ELF-1 (cell line): ENCODE data around the gene HOXA7.

Source experiments
- DNase-seq: peaks from one replicate; pipeline ENCODE4 v3.0.0-alpha.2; 2016; ENCODE audit warnings: low read depth, low spot score

The HOXA7 gene

DNA sequence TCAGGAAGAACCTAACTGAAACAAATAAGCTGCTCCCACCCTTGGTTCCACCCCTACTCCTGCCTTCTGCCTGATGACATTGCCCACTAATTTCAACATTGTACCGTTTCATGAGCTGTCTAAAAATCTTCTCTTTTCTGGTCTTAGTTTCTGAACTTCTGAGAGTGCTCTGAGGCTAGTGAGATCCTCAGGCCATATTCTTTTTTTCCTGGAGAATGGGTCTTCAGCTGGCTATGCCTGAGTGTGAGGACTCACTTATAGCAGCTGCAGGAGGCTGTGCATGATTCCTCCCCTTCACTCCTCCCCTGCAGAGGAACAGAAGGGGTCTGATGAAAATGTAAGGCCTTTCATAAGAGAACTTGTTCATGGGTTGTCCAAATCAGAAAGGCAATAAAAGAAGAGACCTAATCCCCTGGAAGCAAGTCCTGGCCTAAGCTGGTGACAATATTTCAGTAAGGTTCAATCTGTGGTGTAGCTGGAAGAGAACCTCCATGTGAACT lies 37.0 kb downstream of the HOXA7 start:
- peak; percentile 1 for DNase-seq

DNA sequence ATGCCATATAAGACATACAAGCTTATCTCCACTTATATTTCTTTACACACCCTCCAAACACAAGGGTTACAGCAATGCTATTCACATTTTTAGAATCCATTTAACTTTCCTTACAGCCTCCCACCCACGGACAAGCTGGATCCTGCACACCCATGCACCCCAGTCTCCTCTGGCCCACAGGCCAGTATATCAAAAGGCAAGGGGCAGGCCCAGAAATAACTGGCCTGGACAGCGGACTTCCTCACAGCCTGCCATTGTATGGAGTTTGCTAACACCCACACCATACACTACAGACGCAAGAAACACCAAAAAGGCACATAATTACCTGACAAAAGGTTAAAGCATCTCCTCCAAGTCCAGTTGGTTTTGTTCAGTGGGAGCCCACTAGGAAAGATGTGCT lies 37.9 kb downstream of the HOXA7 start:
- peak; percentile 6 for DNase-seq

DNA sequence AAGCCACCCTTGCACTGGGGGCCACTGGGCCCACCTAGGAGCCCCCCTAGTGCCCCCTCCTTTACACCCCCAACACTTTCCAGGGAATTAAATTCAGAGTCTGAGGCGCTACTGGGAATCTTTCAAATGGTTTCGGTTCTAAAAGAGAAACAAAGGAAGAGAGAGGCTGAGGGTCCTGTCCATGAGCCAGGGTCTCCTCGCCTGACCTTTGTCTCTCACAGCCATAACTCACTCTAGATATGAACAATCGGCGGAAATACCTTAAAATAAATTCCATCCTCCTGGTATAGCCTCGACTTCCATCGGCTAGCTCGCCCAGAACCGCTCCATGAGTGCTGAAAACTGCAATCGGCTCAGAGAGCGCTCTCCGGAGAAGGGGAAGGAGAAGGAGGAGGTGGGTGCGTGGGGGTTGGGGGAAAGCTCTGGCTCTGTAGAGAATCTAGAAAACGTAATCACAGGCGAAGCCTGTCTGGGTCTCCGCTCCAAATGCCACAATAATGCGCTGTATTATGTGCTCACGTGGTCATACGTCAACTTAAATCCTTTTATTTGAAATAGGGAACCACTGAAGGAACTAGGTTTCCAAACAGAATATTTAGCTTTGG lies 38.5 kb downstream of the HOXA7 start:
- peak; percentile 47 for DNase-seq

DNA sequence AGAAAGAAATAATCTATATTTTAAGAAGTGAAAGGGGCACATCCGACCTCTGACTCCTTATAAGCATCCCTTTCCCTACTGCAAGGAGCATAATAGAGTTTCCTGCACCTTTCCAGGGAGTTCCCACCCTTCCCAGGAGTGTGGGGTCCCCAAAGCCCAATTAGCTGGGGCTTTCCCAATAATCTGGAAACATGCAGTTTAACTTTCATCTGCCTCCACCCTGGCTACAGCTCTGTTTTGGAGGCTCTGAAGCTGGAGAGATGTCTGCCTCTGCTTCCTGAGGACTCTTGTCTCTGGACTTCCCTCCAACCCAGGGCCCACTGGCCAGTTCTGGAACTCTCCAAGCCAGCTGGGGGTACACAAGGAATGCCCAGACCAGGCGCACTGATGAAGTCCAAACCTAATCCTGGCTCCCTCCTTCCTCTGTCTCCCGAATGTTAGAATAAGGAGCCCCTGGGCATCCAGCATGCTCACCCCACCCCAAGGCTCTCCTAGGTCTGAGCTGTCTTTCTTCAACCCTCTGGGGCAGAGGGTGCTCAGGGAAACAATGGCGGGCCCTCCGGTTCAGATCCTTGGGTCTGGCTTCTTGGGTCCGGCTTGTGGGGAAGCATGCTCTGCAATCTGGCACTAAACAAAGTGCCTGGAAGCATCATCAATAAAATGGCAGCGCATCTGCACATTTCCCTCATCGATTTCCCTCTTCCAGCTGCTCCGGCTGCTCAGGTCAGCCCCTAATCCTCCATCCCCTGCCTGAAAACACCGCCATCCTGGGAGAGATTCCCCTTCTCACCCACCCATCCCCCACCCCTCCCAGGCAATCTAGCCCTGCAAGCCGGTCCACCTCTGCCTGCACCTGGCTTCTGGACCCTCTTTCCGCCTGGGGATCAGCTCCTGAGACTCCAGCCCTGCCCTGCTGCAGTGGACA lies 39.3 kb downstream of the HOXA7 start:
- peak; percentile 59 for DNase-seq

DNA sequence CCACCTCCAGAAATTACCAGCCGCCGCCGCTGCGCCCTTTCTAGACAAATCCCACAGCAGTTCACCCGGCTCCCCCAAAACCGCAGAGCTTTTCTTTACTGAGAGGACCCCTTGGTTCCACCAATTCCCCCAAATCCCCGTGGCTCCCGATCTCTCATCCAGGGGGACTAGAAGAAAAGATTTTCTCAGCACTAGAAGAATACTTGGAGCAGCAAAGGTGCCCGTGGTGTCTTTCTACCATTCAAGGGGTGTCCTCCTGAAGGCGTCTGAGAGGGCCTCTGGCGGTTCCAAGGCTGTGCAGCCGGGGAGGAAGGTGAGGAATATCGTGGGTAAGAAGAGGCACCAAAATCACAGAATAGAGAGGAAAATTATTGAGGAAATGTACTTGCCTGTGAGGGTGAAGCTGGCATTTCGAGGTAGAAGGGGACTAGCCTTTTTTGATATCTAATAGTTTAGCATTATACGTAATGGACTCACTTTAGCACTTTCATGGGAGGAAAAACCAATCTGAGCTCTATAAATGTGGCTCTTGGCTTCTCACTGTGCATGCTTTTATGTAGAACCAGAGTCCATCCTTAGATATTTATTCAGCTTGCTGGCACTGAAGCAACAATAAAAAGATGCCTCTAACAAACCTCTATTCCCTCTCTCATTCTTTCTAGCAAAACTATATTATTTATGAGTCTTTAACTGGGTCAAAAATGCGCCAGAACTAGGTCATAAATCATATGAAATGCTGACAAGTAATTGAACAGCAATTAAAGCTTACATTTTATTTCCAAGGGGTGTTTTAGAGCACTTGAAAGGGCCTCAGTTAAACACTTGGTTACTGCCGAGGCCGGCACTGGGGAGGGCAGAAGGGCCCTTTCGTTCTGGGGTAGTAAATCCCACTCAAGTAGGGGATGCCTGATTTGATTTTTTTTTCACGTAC lies 40.2 kb downstream of the HOXA7 start:
- no peak for DNase-seq

DNA sequence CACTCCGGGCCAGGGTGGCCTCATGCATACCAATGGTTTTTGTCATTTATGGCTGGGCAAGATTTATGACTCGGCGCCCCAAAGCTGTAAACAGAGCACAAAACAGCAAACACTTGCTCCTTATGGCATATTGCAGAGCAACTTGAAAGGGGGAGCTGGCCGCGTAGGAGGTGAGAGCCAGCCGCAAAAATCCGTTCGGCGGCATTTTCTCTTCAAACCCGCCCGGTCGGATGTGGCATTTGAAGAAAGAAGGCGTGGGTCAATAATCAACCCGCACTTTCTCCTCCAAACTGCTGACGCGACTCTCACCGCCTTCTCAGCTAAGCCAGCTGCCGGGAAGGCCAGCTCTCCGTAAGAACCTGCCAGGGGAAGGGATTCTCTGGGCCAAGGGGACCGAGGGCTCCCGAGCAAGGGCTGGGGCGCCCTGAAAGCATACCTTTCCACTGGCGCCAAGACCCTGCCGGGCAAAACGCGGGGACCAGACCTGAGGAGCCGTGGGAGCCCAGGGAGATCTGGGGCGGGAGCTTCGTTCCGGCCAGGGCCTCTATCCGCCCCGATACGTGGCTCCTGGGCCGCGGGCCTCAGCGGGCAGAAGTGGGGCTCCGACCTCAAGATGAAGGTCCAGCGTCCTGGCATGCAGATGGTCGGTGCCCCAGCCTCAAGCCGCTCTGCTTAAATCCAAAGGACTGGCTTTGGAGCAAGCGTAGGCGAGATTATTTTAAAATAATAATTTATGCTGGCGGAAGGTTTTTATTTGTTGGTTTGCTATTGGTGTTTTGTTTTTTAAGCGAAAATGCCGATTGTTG lies 41.1 kb downstream of the HOXA7 start:
- peak; percentile 87 for DNase-seq

DNA sequence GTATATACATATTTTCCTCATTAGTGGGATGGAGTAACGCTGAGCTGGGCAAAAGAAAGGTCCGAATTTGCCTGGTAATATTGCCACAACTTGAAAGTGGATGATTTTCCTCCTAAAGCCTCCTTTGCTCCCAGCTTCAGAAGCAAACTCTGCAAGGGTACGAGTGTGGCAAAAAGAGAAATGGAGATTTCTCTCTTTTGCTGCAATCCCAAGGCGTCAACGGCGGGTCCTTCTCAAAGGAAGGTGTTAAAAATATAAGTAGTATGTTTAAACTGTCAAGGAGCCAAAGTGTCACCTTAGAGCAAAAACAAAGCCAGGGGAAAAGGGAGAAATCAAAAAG lies 41.6 kb downstream of the HOXA7 start:
- DNase-seq, result no peak

DNA sequence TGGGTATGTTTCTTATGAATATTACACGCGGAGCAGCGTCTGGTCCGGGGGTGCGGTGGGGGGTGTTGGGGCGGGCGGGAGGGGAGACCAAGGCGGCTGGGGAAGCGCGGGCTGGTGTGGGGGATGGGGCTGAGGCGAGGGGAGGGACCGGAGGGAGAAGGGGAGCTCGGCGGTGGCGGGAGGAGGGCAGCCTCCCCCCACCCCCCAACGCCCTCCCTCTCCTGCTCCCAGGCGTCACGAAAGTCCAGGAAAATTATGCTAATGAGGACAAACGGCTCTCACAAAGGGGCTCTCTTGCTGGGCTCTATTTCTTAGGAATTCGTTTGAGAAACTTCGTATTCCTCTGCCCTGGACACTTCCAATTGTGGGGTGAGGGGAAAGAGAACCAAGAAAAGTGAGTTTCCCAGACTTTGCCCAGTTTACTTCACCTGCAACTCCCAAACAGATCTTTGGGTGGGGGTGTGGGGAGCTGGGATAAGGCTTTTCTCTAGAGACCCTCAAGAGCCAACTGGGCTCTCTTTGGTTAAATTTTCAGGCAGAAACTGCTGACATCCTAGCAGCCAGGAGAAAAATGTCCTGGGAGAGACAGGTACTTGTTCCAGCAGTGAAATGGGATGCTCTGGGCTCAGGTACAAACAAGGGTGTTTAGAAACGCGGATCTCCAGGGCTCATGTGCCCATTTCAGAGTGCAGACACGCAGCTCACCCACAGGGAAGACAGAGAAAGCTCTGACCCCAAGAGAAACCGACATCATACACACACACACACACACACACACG lies 42.3 kb downstream of the HOXA7 start:
- DNase-seq, result peak; percentile 56

DNA sequence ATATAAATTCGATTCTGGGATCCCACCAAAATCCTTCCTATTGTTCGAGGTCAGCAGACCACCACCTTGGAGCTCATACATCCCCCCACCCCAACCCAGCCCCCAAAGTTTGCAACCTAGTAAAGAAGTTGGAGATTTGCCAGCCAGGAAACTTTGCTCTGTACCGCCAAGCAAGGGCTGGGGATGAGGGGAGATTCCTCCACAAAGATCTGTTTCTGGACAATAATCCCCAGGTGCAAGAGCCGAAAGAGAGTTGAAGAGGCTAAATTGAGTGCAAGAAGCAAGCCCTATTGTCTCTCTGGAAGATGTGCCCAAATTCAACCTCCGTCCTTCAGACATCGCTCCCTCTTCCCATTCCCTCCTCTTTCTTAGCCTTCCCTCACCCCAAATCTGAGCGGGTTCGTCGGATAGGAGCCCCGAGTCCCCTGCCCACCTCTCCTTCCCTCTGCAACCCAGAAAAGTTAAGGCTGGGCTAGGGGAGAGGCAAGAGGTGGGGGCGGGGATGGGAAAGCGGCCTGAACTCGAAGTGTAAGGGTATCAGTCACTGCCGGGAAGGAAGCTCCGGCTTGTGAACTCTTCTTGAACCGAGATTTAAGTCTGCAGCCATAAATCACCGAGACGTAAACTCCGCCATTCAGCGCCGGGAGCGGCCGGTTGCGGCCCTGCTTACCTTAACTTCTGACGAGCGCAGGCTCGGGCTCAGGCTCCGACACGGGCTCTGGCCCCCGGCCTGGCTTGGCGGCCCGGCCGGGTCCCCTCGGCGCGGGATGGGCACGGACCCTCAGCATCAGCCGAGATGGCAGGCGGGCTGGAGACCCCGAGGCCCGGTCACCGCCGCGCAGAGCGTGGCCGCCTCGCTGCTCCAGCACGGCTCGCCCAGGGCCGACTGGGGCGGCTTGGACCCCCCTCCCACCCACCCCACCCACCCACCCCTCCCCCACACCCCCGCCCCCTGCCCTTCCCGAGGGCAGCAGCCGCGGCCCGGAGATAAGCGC lies 43.2 kb downstream of the HOXA7 start:
- peak; percentile 93 for DNase-seq

DNA sequence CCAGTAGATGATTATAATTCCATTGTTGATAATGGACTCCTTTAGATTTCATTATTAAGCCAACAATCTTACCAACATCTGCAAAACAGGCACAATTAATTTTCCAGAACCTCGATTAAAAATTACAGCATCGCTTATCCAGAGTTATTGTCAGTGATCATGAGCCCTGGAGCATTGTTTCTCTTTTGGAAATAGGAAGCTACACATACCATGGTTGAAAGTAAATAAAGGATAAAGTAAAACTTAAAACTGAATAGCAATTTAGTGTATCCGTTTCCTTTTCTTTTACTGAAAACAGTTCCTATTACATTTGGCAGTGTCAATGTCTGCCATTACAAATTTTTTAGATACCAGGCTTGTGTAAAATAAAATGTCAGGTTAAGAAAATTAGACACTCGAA lies 44.1 kb downstream of the HOXA7 start:
- no peak for DNase-seq

DNA sequence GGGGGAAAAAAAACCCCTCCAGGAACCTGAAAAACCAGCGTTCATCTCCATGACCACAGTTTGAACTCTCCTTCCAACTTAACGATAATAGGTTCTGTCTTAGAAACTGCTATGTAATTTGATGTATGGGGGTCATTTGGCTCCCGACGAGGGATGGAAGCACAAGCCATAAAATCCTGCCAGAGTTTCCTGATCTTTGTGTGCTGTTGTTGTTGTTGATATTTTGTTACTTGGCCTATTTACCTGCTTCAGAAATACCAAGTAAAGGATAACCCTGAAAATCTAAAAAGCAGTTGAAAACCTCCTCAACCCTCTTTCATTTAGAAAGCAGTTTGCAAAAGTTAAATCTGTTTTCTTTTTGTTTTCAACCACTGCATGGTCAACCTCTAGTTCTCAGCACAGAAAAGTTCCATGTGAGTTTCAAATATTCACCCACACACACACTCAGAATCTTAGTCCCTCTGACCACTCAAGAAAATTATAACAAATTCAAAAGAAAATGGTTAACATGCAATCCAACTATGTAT lies 44.7 kb downstream of the HOXA7 start:
- peak; percentile 50 for DNase-seq

DNA sequence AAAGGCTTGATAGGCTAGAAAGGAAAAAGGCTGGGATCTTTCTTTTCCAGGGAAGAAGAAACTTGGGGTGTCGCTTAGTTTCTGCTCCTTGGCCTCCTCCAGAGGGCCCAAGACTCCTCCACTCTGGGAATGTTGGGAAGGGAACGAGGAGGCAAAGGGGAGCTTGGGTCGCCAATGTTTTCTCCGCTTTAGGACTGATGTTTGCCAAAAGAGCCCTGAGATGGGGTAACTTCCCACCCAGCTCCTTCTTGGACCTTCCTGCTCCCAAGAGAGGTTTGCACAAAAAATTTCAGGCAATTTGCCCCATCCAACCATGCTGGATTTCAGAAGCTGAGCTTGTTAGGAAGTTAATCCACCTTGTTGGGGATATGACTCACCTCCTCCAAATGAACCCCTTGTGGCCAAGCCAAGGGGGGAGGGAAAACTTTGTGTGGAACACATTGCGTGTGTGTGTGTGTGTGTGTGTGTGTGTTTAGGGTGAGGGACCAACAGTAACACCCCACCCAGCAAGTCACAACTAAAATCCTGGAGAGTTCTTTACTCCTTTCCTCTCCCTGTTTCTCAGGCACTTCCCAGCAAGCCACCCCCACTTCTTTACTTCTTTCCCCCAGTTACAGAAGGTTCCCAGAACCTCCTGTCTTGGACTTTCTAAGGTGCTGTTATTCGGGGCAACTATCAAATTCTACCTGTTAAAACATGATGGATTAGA lies 45.3 kb downstream of the HOXA7 start:
- DNase-seq, result peak; percentile 31

DNA sequence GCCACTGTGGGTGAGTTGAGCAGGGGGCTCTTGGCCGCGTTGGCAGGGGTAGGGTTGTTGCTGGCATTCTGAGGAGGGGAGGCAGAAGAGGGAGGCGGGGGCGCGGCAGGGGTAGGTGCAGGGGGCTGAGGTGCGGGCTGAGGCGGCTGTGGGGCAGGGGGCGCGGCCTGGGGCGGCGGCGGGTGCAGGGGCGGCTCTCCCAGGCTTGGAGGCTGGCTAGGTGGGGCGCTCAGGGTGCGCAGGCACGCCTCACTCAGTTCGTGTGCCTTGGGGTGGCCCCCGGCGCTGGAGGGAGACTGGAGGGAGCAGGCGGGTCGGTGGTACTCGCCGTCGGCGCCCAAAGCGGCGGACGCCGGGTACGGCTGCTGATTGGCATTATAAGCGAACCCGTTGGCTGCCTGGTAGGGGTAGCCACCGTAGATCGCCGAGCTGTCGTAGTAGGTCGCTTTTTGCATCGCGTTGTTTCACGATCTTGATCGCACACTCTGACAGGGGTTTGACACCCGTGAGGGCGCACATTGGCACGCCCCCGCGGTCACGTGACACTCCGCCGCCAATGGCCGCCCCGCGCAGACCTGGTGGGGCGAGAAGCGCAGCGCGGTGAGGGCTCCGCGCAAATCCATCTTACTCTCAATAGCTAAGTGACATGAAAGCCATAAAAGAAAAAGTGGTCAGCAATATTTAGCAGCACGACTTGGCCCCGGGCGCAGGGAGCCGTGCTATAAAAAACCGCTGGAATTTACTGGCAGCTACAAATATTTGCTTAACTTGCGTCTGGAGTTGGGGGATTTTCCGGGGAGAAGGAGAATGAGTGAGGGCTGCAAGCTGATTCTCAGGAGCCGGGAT lies 46.1 kb downstream of the HOXA7 start:
- DNase-seq, result peak; percentile 89

DNA sequence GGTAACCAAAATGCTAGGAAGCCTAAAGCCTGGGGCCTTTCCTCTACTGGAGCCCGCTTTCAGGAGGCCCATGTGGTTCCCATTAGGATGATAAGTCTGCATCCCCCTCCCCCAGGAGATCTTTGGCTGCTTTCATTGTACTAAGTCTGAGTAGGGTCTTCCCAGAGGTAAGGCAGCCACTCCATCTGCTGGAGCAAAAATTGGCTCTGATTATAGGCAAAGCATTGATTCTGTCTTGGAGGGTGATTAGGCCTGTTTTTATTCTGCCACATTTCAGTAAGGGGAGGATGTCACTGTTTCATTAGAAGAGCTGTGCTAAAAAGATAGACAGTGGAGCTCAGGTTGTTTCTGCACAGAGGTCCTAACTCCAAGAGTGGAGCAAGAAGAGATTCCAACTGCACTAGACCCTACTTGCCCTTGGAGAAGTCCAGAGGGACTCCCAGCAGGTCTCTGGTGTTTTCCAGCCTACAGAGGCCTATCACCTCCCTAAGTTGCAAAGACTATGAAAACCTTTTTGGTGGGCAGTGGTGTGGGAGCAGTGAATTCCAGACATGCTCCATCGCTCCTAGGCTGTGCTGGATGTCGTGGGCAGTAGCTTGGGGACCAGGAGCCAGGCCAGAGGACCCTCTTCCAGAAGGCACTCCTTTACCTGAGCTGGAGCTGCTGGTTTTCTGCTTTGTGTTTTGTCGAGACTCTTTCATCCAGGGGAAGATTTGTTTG lies 46.8 kb downstream of the HOXA7 start:
- peak; percentile 2 for DNase-seq

DNA sequence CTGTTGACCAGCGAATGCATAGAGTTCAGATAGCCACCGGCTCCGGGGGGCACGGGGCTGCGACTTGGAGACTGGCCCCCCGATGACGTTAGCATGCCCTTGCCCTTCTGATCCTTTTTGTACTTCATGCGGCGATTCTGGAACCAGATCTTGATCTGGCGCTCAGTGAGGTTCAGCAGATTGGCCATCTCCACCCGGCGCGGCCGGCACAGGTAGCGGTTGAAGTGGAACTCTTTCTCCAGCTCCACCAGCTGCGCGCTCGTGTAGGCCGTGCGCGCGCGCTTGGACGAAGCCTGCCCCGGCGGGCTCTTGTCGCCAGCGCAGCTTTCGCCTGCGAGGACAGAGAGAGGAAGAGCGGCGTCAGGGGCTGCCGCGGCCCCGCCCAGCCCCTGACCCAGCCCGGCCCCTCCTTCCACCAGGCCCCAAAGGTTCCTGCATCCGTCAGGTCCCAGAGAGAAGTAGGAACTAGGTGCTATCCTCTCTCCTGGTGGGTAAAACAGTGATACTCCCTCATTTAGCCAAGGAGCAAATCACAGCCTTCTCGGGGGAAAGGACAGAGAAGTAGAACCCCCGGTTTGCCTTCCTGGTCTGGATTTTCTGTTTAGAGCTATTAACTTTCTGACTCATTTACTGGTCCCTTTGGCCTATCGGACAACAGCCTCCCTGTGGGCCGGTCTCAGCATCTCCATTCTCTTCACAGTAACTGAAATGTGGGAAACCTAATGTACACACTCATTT lies 47.9 kb downstream of the HOXA7 start:
- DNase-seq, result peak; percentile 87
